GM19468 (cell line): ENCODE data around the gene NTSR1.

Experiments
- ATAC-seq: cut with Tn5 transposase; IDR thresholded peaks from one replicate; pipeline ENCODE4 v1.9.1; 2021; ENCODE audit warnings: mild to moderate bottlenecking, moderate library complexity, moderate number of reproducible peaks; ENCODE audit not compliant: unreplicated experiment; ENCODE audit errors: extremely low read depth

NTSR1 gene

DNA sequence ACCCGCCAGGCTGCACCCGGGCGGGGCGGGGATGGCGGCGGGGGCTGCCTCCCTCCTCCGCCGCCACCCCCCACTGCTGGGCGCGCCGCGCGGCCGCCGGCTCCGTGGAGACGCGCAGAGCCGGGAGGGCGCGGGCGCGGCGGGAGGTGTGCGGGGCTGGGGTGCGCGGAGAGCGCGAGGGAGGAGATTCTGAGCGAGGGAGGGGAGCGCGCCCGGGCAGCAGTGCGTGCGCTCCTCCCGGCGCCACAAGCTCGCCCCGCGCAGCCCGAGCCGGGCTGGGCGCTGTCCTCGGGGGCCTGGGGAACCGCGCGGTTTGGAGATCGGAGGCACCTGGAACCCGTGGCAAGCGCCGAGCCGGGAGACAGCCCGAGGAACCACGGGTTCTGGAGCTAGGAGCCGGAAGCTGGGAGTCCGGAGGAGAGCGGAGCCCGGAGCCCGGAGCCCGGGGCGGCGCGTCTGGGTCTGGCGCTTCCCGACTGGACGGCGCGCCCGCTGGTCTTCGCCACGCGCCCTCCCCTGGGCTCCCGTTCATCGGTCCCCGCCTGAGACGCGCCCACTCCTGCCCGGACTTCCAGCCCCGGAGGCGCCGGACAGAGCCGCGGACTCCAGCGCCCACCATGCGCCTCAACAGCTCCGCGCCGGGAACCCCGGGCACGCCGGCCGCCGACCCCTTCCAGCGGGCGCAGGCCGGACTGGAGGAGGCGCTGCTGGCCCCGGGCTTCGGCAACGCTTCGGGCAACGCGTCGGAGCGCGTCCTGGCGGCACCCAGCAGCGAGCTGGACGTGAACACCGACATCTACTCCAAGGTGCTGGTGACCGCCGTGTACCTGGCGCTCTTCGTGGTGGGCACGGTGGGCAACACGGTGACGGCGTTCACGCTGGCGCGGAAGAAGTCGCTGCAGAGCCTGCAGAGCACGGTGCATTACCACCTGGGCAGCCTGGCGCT is at the start of gene NTSR1:
Gene NTSR1 (plus strand): TSS at position 246 of the 946 bp plus-strand sequence. CDS start 372 bp downstream, at position 618.
- no peak for ATAC-seq

DNA sequence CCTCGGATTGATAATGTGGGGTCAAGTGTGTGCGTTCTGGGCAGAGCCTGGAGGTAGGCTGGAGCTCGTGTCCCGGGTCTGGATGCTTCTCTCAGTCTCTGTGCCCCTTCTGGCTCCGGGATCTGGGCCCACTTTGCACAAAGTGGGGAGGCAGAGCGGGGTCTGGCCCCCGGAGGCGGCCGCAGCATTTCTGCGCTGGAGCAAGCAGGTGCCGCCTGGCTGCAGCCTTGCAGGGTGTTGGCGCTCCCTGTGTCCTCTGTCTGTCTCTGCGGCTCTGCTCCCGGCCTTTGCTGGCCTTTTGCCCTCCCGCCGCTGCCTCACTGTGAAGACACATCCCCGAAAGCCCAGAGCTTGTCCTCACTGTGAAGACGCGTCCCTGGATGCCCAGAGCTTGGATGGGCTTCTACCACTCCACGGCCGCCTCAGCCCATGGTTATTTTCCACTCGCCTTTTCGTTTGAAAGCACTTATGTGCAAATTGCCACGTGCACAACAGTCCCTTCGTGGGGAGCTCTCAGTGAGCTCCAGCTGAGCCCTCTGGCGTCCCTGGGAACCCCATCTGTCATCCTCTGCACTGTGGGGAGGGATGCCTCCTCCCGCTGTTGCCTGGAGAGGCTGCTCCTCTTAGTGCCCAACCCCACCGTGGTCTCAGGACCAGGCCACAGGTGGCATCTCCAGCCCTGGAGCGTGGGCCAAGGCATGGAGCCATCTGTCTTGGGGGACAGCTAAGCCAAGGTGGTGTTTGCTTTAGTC is 49.0 kb upstream of the NTSR1 start:
- ATAC-seq: no peak

DNA sequence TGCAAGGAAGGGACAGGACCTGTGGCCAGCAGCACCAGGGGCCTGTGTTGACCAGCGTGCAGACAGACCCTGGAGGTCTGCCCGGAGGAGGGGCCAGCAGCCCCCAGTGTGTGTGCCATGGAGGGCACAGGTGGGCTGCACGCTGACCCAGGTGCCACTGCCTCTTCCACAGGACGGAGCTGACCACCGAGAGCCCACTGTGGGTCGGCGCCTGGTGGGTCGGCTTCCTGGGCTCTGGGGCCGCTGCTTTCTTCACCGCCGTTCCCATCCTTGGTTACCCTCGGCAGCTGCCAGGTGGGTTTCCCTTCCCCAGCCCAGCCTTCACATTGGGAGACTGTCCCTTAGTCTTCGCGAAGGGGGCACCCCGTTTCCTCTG is 48.4 kb upstream of the NTSR1 start:
- no peak for ATAC-seq

DNA sequence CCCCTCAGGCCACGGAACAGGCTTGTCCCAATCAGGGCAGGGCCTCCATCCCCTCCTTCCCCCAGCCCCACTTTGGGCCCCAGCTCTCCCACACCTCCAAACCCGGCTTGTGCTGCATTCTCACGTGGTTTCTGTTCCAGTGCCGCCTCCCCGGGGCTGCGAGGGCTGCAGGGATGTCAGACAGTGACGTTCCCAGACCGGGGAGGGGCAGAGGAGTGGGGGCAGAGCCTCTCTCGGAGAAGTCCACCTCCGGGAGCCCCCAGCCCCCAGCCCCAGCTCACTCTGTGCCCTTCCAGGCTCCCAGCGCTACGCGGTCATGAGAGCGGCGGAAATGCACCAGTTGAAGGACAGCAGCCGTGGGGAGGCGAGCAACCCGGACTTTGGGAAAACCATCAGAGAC is 47.9 kb upstream of the NTSR1 start:
- ATAC-seq: no peak

DNA sequence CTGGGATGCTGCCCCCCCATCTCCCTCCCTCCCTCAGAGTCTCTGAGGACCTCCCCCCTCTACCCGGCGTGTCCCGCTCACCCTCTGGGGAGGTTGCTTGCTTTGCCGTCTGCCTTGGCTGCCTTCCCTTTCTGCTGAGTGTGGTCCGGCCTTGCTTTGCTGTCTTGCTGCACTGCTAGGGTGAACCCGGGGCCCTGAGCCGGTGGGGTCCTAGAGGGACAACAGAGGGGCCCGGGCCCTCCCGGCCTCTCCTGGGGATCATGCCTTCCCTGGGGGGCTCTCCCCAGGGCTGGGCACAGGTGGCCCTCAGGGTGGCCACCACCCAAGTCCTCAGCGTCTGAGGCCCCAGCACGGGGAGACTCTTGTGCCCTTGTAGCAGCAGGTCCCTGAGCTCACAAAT is 47.0 kb upstream of the NTSR1 start:
- no peak for ATAC-seq

DNA sequence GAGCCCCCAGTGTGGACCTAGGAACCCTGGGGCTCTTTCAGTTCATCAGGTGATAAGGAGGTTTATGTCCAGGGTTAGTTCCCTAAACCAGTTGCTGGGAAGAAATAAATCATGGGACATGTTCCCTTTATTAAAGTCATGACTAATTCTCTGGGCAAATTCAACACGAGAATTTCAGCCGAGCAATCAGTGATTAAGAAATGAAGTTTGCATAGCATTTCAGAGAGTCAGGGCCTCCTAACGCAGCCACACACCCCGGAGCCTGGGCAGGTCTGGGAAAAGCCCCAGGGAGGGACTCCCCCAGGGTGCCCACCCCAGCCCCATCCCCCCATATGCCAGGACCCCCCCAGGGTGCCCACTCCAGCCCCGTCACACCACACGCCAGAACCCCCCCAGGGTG is 46.2 kb upstream of the NTSR1 start:
- no peak for ATAC-seq

DNA sequence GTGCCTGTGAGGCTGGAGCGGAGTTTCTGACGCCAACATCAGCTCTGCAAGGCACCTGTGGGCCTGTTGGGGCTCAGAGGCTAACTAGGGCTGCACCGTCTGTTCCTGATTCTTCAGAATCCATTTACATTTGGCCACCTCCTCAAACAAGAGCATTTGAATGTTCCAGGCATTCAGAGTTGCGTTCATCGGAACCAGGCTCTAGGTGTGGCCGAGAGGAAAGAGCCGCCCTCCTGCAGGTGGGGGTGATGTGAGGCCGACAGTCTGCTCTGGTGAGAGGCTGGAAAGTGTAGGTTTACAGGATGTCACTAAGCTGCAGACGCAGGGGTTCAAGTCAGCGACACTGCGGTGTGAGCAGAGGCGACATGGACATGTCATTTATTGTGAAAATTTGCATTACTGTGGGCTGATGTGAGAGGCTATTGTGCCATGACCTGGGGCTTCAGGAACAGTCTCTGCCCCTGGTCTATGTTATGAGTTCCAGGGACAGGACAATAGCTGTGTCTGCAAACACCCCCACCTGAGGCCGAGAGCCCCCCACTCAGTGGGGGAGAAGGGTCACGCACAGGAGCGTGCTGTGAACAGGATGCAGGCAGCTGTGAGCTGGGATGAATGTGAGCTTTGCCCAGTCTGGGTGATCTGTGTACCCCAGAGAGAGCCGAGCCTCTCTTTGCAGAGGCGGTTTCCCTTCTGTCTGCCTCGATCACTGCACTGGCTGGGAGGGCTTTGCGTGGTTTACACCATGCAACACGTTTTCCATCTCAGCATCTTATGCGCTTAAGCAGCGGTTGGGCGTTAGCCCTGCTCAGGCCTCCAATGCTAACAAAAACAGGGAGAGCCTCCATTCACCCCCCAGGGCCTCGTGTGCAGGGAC is 45.3 kb upstream of the NTSR1 start:
- ATAC-seq: no peak

DNA sequence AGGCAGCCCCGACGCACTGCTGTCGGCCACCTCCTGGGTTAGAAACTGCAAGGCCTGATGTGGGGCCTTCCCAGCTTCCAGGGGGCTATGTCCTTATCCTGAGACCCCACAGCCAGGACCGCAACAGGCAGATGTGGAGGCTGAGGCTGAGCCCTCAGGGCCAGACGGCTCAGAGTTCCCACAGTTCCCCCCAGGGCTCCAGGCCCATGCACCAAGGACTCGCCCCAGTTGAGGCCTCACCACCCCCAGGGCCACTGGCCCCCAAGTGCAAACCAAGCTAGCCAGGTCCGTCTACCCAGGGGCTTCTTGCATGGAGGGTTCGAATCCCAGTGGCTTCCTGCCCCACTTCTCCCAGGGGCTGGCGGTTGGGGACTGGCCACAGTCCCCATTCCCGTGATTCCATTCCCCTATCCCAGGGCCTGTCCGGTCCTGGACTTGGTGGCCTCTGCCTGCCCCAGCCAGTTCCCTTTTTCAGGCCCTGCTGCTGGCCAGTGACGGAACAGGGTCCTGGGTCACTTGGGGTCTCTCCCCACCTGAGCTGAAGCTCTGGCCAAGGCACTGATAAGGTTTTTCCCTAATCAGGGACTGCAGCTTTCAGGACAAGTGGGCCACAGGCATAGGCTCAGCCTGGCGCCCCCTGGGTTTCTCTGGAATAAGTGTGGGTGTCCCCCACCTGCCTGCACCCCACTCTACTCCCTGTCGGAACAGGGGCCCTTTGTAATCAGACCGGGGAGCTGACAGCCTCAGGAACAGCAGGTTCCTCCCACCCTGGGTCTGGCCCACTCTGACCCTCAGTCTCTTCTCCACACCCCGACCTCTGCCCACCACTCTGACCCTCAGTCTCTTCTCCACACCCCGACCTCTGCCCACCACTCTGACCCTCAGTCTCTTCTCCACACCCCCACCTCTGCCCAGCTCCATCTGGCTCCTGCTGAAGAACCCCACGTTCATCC is 44.3 kb upstream of the NTSR1 start:
- no peak for ATAC-seq

DNA sequence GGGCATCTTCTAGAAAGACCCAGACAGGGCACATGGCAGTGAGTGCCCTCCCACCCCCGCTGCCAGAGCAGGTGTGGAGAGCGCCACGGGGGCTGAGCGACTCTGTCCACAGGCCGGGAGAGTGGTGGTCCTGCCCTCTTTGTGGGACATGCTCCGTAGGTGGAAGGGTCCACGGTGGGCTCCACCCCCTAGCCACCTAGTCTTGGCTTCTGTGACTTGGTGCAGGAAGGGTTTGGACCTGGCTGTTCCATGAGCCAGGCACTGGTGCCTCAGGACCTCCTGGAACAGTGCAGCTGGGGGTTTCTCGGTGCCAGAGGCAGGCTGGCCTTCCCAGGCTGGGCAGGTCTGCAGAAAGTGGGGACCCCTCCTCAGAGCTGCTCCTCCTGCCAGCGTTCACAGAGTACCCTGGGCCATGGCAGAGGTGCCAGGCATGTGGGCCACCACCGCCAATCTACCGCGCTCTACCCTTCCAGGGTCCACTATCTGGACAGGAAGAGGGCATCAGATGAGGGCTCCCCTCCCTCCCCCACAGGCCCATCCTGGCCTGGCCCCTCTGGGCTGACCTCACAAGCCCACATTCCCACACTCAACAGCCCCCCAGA is 43.4 kb upstream of the NTSR1 start:
- ATAC-seq: no peak

DNA sequence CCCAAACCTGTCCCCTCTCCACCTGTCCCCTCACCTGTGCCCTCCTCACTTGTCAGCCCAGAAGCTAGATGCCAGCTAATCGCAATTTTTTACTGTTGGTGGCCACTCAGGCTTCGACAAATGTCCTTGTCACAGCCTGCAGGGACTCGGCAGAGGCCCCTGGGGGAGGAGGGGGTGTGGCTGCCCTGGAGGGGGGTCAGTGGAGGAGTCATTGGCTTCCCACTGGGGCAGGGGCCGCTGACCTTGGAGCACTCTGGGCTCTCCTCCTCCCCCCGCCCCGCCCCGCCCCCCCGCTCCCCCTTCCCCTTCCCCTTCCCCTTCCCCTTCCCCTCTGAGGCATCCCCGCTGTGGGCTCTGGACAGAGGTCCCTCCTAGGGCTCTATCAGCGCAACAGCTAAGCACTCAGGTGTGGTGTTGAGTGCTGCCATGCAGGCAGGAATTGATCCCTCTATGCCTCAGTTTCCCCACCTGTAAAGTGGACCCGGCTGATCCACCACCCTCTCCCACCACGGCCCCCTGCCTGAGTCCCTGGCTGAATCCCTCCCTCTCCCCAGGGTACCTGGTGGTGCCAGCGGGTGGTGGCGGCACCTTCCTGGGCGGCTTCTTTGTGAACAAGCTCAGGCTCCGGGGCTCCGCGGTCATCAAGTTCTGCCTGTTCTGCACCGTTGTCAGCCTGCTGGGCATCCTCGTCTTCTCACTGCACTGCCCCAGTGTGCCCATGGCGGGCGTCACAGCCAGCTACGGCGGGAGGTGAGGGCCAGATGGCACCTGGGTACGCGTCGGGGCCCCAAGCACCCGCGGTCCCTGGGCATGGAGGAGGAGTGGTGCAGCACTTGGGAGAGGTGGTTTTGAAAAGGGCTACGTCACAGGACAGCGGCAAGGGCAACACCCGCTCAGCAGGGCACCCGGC is 42.6 kb upstream of the NTSR1 start:
- no peak for ATAC-seq

DNA sequence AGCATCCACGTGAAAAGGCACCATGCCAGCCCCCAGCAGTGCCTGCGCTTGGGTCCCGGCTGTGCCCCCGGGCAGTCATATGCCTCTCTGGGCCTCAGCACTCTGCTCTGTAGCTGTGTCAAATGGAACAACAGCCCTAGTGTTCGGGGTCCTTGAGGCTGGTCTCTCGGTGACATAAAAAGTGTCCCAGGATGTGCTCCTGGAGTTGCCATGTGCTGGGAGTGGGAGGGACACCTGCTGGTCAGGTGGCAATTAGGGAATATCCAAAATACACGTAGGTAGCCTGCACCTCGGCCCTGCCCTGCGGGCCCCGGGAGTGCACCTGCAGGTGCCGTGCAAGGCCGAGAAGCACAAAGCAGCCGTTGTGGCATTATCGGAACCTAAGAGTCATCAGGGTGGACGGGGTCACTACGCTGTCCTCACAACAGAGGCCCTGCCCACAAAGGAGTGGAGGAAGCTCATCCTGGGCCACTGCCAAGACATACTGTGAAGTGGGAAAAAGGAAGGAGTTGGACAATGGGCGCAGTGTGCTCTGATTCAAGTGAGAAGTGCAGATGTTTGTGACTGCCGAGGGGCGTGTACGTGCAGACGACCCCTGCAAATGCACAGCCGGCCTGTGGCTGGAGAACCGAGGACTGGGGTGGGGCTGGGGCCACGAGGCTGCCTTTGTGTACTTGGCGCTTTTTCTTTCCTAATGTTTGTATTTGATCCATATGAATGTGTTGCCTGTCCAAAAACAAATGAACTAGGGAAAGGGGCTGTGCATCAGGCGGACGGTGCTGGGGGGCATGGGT is 41.7 kb upstream of the NTSR1 start:
- ATAC-seq: no peak

DNA sequence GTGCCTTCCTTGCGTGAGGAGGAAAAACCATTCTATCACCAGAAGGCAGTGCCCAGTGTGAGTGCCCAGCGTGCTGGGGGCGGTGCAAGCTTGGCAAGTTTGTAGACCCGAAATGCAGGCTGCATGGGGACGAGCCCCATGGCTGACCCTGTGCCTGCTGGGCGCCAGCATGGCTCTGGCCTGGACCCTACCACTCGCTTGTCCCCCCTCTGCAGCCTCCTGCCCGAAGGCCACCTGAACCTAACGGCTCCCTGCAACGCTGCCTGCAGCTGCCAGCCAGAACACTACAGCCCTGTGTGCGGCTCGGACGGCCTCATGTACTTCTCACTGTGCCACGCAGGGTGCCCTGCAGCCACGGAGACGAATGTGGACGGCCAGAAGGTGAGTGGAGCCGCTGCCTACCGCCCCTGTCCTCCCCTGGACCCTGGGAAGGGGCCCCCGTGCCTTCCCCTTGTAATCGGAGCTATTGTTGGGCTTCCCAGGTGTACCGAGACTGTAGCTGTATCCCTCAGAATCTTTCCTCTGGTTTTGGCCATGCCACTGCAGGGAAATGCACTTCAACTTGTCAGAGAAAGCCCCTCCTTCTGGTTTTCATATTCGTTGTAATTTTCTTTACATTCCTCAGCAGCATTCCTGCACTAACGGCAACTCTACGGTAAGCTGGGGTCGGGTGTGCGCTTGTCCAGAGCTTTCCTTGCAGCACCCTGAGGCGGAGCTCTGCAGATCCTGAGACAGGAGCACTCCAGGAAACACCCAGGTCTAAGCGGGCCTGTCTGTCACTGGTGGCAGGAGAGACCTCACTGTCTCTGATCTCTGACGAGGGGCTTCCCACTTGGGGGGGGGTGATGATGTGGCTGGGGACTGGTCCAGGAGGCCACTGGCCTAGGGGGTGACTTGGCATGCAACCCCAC is 40.9 kb upstream of the NTSR1 start:
- no peak for ATAC-seq

DNA sequence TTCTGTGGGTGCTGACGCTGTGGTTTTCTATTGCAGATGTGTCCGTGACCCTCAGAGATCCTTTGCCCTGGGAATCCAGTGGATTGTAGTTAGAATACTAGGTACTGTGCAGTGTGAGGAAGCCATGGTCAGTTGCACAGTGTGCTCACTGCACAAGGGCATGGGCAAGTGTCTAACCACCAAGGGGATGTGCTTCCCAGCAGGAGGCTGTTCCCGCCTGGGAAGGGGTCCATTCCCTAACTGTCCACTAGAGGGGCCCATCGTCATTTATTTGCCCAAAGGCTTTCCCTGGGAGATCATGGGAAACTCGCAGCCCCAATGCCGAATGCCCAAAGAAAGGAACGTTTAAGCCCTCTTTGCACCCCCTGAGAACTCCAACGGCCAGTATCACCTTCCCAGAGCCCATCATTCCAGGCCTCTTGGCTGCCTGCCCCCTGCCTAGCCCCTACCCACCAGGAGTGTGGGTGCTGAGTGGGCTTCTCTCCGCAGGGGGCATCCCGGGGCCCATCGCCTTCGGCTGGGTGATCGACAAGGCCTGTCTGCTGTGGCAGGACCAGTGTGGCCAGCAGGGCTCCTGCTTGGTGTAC is 40.1 kb upstream of the NTSR1 start:
- ATAC-seq: no peak

DNA sequence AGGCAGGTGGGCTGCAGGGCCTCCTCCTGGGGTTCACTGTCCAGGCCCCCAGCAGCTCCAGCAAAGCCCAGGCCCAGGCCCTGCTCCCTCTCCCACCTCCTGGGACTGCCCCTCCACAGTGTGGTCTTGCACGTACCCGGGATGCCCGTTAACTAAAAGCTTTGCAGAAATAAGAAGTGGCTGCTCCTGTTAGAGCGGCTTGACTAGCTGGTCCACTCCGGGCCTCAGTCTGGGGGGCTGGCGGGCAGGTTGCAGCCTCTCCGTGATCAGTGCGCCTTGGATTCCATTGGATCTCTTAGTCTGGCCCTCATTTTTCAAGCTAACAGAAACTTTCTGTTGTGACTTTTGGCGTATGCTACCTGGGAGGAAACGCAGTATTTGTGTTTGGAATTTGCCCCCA is 39.4 kb upstream of the NTSR1 start:
- ATAC-seq: no peak

DNA sequence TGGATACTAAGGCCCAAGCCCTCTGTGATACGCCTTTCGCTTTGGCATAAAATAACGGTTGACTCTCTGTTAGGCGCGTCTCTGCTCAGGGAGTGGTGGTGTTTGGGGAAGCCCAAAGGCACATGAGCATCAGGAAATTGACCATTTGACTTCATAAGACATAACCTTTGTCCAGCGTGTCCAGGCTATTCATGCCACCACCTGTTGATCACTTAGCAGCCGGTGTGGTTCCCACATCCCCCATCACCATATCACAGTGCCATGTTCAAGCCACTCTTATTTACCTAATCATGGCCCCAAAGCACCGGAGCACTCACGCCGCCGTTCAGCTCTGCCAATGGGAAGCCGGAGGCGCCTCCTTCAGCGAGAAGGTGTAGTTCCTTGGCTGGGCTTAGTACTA is 38.5 kb upstream of the NTSR1 start:
- ATAC-seq: no peak

DNA sequence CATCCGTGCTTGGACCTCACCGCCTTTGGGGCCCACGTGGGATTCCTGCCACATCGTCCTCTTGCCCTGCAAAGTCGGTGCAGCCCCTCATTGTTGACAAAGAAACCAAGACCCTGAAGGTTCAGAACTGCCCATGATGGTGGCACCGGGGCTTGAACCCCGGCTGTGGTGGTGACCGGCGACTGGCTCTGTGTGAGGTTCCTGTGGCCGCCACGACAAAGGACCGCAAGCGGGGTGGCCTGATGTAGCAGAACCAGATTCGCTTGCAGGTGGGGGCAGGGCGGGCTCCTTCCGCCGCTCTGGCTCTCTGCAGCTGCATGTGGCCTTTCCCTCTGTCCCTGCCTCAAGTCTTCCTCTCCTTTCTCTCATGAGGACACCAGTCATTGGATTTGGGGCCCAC is 37.6 kb upstream of the NTSR1 start:
- no peak for ATAC-seq
